ENCODE results near the gene USH2A.

DNA sequence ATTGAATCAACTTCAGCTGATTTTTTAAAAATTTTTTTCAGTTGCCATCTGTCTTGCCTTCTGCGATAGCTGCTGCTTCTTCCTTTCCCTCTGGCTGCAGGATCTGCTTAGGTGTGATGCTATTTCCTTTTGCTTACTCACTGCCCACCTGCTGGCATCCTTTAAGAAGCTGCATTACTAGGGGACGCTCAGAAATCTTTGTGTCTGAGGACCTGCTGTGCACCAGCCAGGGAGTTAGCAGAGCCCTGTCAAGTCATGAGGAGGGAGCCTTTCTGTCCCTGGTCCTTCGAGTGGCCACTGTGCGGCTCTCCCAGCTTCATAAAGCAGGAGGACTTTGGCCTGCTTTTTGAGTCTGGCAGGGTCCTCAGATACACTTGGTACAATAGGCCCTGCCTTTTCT lies 327.8 kb downstream of the USH2A start:
- TF ChIP-seq CTCF (IDR thresholded peaks at IDR 0.05) (no peak), EP300 (IDR thresholded peaks at IDR 0.05) (no peak), POLR2AphosphoS5 (IDR thresholded peaks at IDR 0.05) (no peak), POLR2A (IDR thresholded peaks at IDR 0.05) (no peak)

Data from gastroesophageal sphincter (tissue), 3 donors.